ENCODE data around the gene SEPTIN10.

DNA sequence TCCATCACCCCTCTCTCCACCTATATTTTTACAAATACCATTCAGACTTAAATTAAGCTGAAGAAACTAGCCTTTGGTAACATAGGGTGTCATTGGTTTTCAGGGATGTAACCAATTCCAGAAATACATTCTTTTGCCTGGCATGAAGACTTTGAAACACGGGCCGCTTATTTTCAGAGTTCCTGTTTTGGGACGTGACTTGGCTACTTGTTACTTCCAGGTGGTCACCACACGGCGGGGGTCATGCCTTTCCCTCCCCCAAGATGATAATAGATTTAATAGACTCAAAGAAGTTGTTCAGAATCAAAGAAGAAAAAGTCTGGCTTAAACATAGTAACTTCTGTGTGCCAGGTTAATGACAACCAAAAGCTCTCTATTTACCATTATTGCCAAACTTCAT is 110.6 kb downstream of the SEPTIN10 start:
- TF ChIP-seq POLR2AphosphoS5 (IDR thresholded peaks at IDR 0.05; ENCODE audit: borderline replicate concordance, low read depth, low read length) (no peak), EZH2 (IDR thresholded peaks at IDR 0.05) (no peak), FOXP2 (optimal IDR thresholded peaks at IDR 0.05; ENCODE audit: control extremely low read depth, extremely low read length, insufficient read depth) (no peak)
